Endodermal cell (in vitro differentiated cells): Measurements from ENCODE around the gene CLEC4G. TPM values are rescaled to one million over a fixed set of nuclear protein-coding genes. Genes with fewer than 3 reads are reported as not detected.

Experiments
- DNase-seq: peaks from one replicate; pipeline ENCODE4 v3.0.0-alpha.2; 2017
- H3K27ac ChIP-seq: 2 replicates; pipeline ENCODE4 v1.5.1; 2013; ENCODE audit warnings: mild to moderate bottlenecking, low read depth, low read length, moderate library complexity
- H3K27me3 ChIP-seq: 2 replicates; pipeline ENCODE4 v1.6.1; 2013; ENCODE audit warnings: mild to moderate bottlenecking, low read length, moderate library complexity; ENCODE audit not compliant: insufficient read depth, control insufficient read depth, poor library complexity, severe bottlenecking
- H3K36me3 ChIP-seq: 2 replicates; pipeline ENCODE4 v1.7.0; 2013; ENCODE audit warnings: mild to moderate bottlenecking, low read length, moderate library complexity; ENCODE audit not compliant: control insufficient read depth, insufficient read depth
- H3K4me1 ChIP-seq: one replicate; pipeline ENCODE4 v1.7.0; 2013; ENCODE audit warnings: low read length; ENCODE audit not compliant: control insufficient read depth, insufficient read depth
- H3K4me3 ChIP-seq: 2 replicates; pipeline ENCODE4 v1.5.1; 2013; ENCODE audit warnings: mild to moderate bottlenecking, low read length, moderate library complexity
- H3K9ac ChIP-seq: 2 replicates; pipeline ENCODE4 v1.6.1; 2013; ENCODE audit warnings: mild to moderate bottlenecking, low read length, moderate library complexity; ENCODE audit not compliant: poor library complexity, severe bottlenecking; ENCODE audit errors: extremely low read depth
- H3K9me3 ChIP-seq: 2 replicates; pipeline ENCODE4 v1.6.1; 2013; ENCODE audit warnings: mild to moderate bottlenecking, low read length, moderate library complexity; ENCODE audit not compliant: control insufficient read depth
- H3K27ac Mint-ChIP-seq: 2 replicates; pipeline ENCODE4 v1.8.0; 2020; ENCODE audit warnings: mixed read lengths
- H3K27me3 Mint-ChIP-seq: 2 replicates; pipeline ENCODE4 v1.8.0; 2021; ENCODE audit warnings: mild to moderate bottlenecking, mixed read lengths; ENCODE audit not compliant: insufficient read depth
- H3K36me3 Mint-ChIP-seq: 2 replicates; pipeline ENCODE4 v1.8.0; 2020; ENCODE audit warnings: low read depth, mixed read lengths
- H3K4me1 Mint-ChIP-seq: 2 replicates; pipeline ENCODE4 v1.8.0; 2020; ENCODE audit warnings: mixed read lengths
- H3K4me3 Mint-ChIP-seq: 2 replicates; pipeline ENCODE4 v1.8.0; 2020; ENCODE audit warnings: mild to moderate bottlenecking, moderate library complexity, mixed read lengths
- H3K9me3 Mint-ChIP-seq: 2 replicates; pipeline ENCODE4 v1.8.0; 2020; ENCODE audit warnings: mild to moderate bottlenecking, mixed read lengths
- WGBS, 2 experiments: methylation state at CpG; one replicate each; pipeline versions ENCODE4 v1.1.5 to v1.1.7; 2013; ENCODE audit warnings: missing lambda C conversion rate in 2 of 2, mixed read lengths in 1 of 2; ENCODE audit not compliant: insufficient coverage in 1 of 2, insufficient read length in 1 of 2; 5-methylcytosine and 5-hydroxymethylcytosine counted together
- total RNA-seq, 2 donors: library from RNA; stranded (reverse); fragmentation: NEBNext Ultra II Directional in 1 of 2; extraction: Animal tissue kit (Norgen Biotek cat#: 25700) in 1 of 2; gene quantifications; 2 replicates in 1 of 2; 3 replicates in 1 of 2; pipeline ENCODE4 v1.2.1, GENCODE V29; 2021
- TF ChIP-seq, protein P1 (sequence below): fragments of 200-600 bp; sonication (generic); conservative IDR thresholded peaks from 2 replicates; pipeline ENCODE4 v1.5.0; 2021; ENCODE audit warnings: antibody characterized with exemption, mild to moderate bottlenecking

Gene CLEC4G
- total RNA-seq, 2 donors from 2014 or later = not detected

DNA sequence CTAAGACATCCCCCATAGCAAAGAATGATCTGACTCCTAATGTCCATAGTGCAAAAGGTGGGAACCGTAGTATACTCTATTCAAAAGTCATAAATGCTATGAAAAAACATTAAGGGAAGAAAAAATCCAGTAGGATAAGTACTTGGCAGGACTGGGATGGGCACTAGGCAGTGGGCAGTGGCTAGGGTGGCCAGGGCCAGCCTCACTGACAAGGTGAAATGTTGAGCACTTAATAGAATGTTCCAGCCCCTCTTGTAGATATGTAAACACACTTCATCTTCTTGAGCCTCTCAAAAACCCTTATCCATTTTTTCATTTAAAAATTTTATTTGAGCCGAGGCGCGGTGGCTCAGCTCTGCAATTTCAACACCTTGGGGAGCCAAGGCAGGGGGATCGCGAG lies 1.5 kb upstream of the CLEC4G start:
- no peak overlapping the region for H3K4me3 ChIP-seq
- peaks cover 82% of the 10 kb centered on the region for H3K27me3 ChIP-seq
- 77% methylated on average over 6 of the region's 6 CpGs; no CpG with 5 or more reads in 1 of the 2 experiments for WGBS, 2 experiments
- H3K36me3 ChIP-seq = no peaks in the 10 kb centered on the region
- DNase-seq = no peak
- H3K27me3 Mint-ChIP-seq = peaks cover 90% of the 10 kb centered on the region
- H3K27ac Mint-ChIP-seq = no peak overlapping the region
- no peak overlapping the region for H3K9ac ChIP-seq
- H3K9me3 Mint-ChIP-seq = no peaks in the 10 kb centered on the region
- no peak overlapping the region for H3K4me3 Mint-ChIP-seq
- H3K36me3 Mint-ChIP-seq = no peaks in the 10 kb centered on the region
- H3K27ac ChIP-seq = no peak overlapping the region
- no peaks in the 10 kb centered on the region for H3K4me1 ChIP-seq
- peaks cover 4% of the 10 kb centered on the region for H3K4me1 Mint-ChIP-seq
- TF ChIP-seq, protein P1, sequence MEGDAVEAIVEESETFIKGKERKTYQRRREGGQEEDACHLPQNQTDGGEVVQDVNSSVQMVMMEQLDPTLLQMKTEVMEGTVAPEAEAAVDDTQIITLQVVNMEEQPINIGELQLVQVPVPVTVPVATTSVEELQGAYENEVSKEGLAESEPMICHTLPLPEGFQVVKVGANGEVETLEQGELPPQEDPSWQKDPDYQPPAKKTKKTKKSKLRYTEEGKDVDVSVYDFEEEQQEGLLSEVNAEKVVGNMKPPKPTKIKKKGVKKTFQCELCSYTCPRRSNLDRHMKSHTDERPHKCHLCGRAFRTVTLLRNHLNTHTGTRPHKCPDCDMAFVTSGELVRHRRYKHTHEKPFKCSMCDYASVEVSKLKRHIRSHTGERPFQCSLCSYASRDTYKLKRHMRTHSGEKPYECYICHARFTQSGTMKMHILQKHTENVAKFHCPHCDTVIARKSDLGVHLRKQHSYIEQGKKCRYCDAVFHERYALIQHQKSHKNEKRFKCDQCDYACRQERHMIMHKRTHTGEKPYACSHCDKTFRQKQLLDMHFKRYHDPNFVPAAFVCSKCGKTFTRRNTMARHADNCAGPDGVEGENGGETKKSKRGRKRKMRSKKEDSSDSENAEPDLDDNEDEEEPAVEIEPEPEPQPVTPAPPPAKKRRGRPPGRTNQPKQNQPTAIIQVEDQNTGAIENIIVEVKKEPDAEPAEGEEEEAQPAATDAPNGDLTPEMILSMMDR = no peak
- no peaks in the 10 kb centered on the region for H3K9me3 ChIP-seq

DNA sequence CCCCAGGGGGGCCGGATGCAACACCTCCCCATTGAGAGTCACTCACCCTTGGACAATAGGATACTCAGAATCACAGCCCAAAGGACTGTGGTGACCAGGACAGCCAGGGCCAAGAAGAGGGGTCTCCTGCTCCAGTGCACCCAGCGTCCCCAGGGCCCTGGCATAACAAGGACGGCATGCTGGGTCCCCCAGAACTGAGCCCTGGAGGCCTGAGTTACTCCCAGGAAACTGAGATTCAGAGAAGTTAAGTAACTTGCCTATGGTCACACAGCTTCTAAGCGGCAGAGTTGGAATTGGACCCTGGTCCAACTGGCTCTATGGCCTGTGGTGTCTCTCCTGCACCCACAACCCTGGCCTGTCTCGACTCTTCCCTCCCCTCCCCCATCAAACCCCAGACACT lies 295 bp downstream of the CLEC4G start:
- H3K4me1 ChIP-seq = no peaks in the 10 kb centered on the region
- H3K27ac ChIP-seq = no peak overlapping the region
- Mint-ChIP-seq H3K4me1 (peaks cover 4% of the 10 kb centered on the region), H3K36me3 (no peaks in the 10 kb centered on the region), H3K27me3 (peaks cover 92% of the 10 kb centered on the region), H3K4me3 (no peak overlapping the region), H3K27ac (no peak overlapping the region), H3K9me3 (no peaks in the 10 kb centered on the region)
- H3K9ac ChIP-seq = no peak overlapping the region
- WGBS, 2 experiments = 76 to 83% methylated on average over 4 to 5 of the region's 5 CpGs
- no peak for DNase-seq
- H3K27me3 ChIP-seq = peaks cover 91% of the 10 kb centered on the region
- TF ChIP-seq, protein P1 = no peak
- H3K36me3 ChIP-seq = no peaks in the 10 kb centered on the region
- no peaks in the 10 kb centered on the region for H3K9me3 ChIP-seq
- H3K4me3 ChIP-seq = no peak overlapping the region

DNA sequence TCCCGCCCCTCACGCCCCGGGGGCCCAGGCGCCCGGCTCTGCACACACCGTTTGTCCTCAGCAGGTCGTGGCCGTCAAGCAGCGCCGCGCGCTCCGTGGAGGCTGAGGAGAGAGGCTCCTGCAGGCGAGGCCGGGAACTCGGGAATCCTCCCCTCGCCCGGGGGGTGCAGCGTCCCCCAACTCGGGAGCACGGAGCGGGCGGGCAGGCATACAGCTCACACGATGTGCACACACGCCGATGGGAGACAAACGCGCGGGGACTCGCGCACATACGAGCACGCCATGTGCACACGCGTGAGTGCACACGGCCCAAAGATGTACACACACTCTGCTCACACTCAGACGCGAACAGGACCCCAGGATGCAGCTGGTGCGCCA lies 703 bp downstream of the CLEC4G start:
- Mint-ChIP-seq H3K4me3 (no peak overlapping the region), H3K27ac (no peak overlapping the region), H3K9me3 (no peaks in the 10 kb centered on the region), H3K27me3 (peaks cover 91% of the 10 kb centered on the region), H3K36me3 (no peaks in the 10 kb centered on the region), H3K4me1 (peaks cover 4% of the 10 kb centered on the region)
- H3K36me3 ChIP-seq = no peaks in the 10 kb centered on the region
- 70 to 79% methylated on average over 16 to 39 of the region's 39 CpGs for WGBS, 2 experiments
- H3K27me3 ChIP-seq = peaks cover 95% of the 10 kb centered on the region
- no peak overlapping the region for H3K9ac ChIP-seq
- no peak overlapping the region for H3K27ac ChIP-seq
- TF ChIP-seq, protein P1 = no peak
- no peaks in the 10 kb centered on the region for H3K9me3 ChIP-seq
- H3K4me3 ChIP-seq = no peak overlapping the region
- no peak for DNase-seq
- H3K4me1 ChIP-seq = no peaks in the 10 kb centered on the region
